ENCODE measurements around the gene XPR1. TPM values are rescaled to one million over a fixed set of nuclear protein-coding genes. Genes with fewer than 3 reads are reported as not detected.

Gene XPR1
- total RNA-seq, 4 donors from 2014 or later = 16.8 to 25.3 (median 18.8) TPM

DNA sequence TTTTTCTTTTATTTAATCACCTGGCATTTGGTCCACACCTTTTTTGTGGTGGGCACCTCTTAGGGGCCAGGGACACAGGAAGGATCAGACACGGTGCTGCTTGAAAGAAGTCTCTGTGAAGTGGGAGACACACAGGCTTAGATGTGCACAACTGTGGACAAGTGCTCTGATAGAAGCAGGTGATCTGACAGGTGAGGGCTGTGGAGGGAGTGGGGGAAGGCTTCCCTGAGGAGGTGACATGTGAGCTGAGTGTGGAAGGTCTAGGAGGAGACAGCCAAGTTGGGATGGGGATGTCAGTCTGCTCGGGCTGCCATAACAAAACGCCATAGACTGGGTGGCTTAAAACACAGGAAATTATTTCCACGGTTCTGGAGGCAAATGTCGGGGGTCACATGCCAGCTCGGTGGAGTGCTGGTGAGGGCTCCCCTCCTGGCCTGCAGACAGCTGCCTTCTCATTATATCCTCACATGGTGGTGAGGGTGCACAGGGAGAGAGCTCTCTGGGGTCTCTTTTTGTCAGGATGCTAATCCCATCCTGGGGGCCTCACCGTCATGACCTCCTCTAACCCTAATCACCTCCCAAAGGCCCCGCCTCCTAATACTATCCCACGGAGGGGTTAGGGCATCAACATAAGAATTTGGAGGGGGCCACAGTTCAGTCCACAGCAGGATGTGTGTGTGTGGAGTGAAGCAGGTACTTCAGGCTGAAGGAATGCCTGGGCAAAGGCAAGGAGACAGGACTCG is 275.7 kb downstream of the XPR1 start:
- TF ChIP-seq POLR2A (IDR thresholded peaks at IDR 0.05) = no peak
- TF ChIP-seq, protein P1, sequence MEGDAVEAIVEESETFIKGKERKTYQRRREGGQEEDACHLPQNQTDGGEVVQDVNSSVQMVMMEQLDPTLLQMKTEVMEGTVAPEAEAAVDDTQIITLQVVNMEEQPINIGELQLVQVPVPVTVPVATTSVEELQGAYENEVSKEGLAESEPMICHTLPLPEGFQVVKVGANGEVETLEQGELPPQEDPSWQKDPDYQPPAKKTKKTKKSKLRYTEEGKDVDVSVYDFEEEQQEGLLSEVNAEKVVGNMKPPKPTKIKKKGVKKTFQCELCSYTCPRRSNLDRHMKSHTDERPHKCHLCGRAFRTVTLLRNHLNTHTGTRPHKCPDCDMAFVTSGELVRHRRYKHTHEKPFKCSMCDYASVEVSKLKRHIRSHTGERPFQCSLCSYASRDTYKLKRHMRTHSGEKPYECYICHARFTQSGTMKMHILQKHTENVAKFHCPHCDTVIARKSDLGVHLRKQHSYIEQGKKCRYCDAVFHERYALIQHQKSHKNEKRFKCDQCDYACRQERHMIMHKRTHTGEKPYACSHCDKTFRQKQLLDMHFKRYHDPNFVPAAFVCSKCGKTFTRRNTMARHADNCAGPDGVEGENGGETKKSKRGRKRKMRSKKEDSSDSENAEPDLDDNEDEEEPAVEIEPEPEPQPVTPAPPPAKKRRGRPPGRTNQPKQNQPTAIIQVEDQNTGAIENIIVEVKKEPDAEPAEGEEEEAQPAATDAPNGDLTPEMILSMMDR (IDR thresholded peaks at IDR 0.05) = no peak
- TF ChIP-seq EP300 (IDR thresholded peaks at IDR 0.05) = no peak
- no peak for DNase-seq (ENCODE audit: low spot score in 2 of 2)
- no peak overlapping the region for H3K27ac ChIP-seq
- no peak overlapping the region for H3K4me3 ChIP-seq
- peaks cover 0 to 19% (median 8%) of the 10 kb centered on the region in 4 donors for H3K4me1 ChIP-seq
- 68 to 74% methylated on average over 10 of the region's 10 CpGs for whole genome bisulfite sequencing, 2 donors
- H3K9me3 ChIP-seq = no peaks in the 10 kb centered on the region
- no peaks in the 10 kb centered on the region for H3K27me3 ChIP-seq
- H3K36me3 ChIP-seq = no peaks in the 10 kb centered on the region

GRCh38 chr1:180908074-180908765 is 276.4 kb downstream of the XPR1 start:
- DNase-seq (ENCODE audit: low spot score in 2 of 2) = no peak
- Histone ChIP-seq H3K27me3 (no peaks in the 10 kb centered on the region), H3K9me3 (no peaks in the 10 kb centered on the region), H3K4me3 (no peak overlapping the region), H3K36me3 (no peaks in the 10 kb centered on the region), H3K4me1 (peaks cover 0 to 19% (median 8%) of the 10 kb centered on the region in 4 donors), H3K27ac (no peak overlapping the region)
- 88 to 89% methylated on average over 13 to 15 of the region's 15 CpGs for WGBS, 2 donors
- TF ChIP-seq POLR2A (IDR thresholded peaks at IDR 0.05) (no peak), EP300 (IDR thresholded peaks at IDR 0.05) (no peak)
- TF ChIP-seq, protein P1 (IDR thresholded peaks at IDR 0.05) = no peak

DNA sequence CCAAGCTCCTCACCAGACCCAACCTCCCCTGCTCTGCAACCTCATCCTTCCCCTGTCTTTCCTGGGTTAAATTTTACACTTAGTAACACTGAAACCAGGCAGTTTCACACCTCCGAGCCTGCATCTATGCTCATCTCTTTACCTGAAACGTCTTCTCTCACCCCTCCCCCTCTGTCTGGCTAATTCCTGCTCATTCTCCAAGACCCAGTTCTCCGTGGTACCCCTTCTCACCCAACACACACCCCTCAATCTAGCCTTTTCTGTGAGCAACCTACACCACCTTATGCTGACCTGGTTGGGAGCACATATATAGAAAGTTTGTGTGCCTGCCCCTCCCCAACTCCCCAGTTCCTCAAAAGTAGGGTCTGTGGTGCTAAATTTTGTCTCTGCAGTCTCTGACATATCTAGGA is 277.2 kb downstream of the XPR1 start:
- Histone ChIP-seq H3K4me3 (no peak overlapping the region), H3K36me3 (no peaks in the 10 kb centered on the region), H3K9me3 (no peaks in the 10 kb centered on the region), H3K27ac (no peak overlapping the region), H3K27me3 (no peaks in the 10 kb centered on the region), H3K4me1 (peaks cover 0 to 25% (median 10%) of the 10 kb centered on the region in 4 donors)
- WGBS, 2 donors = 87 to 90% methylated on average over 3 of the region's 3 CpGs
- no peak for DNase-seq (ENCODE audit: low spot score in 2 of 2)
- TF ChIP-seq POLR2A (IDR thresholded peaks at IDR 0.05) = no peak
- TF ChIP-seq, protein P1 (IDR thresholded peaks at IDR 0.05) = no peak
- TF ChIP-seq EP300 (IDR thresholded peaks at IDR 0.05) = no peak

GRCh38 chr1:180909462-180909976 is 277.7 kb downstream of the XPR1 start:
- no peak for TF ChIP-seq EP300 (IDR thresholded peaks at IDR 0.05)
- TF ChIP-seq, protein P1 (IDR thresholded peaks at IDR 0.05) = no peak
- TF ChIP-seq POLR2A (IDR thresholded peaks at IDR 0.05) = no peak
- no peak for DNase-seq (ENCODE audit: low spot score in 2 of 2)
- Histone ChIP-seq H3K4me1 (peaks cover 0 to 30% (median 11%) of the 10 kb centered on the region in 4 donors), H3K4me3 (no peak overlapping the region), H3K27ac (no peak overlapping the region), H3K36me3 (no peaks in the 10 kb centered on the region), H3K9me3 (no peaks in the 10 kb centered on the region), H3K27me3 (no peaks in the 10 kb centered on the region)
- WGBS, 2 donors = 82% methylated on average over 5 of the region's 5 CpGs
